Measurements from ENCODE around the gene PCID2. TPM values are rescaled to one million over a fixed set of nuclear protein-coding genes. Genes with fewer than 3 reads are reported as not detected.

The PCID2 gene
- total RNA-seq, 1 donor from 2014 or later, result 61.1 TPM

DNA sequence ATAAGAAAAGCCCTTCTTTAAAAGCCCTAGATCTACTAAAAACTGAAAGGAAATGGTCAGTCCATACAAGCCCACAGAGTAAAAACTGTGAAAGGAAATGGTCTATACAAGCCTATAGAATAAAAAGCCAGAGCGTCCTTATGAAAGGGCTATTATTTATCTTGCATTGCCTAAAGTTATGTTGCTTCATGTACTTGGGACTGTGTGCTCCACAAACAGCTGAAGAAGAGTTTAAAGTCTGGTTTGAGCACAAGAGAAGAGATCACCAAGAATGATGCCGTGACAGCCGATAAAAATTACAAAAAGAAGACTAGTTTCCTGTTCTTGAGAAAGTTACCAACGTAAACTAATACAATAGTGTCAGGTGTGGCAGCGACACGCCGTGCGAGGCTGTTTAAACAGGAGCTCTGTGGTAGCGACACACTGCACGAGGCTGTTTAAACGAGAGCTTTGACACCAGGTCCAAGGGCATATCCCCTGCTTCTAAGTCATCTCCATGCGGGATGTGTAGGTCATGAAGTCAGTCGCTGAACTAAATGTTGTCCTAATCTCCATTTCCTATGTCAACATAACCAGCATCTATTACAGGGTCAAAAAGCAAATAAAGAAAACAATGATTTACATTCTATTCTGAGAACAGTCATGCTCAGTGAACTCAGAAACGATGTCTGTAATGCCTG is 24.9 kb downstream of the PCID2 start:
- Histone ChIP-seq H3K27me3 (ENCODE audit: control insufficient read depth, insufficient read depth, low read length) (no peaks in the 10 kb centered on the region), H3K4me3 (ENCODE audit: low read depth, low read length) (no peak overlapping the region), H3K36me3 (ENCODE audit: control insufficient read depth, insufficient read depth, low read length) (peaks cover 34% of the 10 kb centered on the region)
- FAIRE-seq (no peak), DNase-seq (ENCODE audit: low read depth) (no peak)
- TF ChIP-seq, protein P1, sequence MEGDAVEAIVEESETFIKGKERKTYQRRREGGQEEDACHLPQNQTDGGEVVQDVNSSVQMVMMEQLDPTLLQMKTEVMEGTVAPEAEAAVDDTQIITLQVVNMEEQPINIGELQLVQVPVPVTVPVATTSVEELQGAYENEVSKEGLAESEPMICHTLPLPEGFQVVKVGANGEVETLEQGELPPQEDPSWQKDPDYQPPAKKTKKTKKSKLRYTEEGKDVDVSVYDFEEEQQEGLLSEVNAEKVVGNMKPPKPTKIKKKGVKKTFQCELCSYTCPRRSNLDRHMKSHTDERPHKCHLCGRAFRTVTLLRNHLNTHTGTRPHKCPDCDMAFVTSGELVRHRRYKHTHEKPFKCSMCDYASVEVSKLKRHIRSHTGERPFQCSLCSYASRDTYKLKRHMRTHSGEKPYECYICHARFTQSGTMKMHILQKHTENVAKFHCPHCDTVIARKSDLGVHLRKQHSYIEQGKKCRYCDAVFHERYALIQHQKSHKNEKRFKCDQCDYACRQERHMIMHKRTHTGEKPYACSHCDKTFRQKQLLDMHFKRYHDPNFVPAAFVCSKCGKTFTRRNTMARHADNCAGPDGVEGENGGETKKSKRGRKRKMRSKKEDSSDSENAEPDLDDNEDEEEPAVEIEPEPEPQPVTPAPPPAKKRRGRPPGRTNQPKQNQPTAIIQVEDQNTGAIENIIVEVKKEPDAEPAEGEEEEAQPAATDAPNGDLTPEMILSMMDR (IDR thresholded peaks at IDR 0.05; ENCODE audit: insufficient read depth, low read length, severe bottlenecking), result no peak

DNA sequence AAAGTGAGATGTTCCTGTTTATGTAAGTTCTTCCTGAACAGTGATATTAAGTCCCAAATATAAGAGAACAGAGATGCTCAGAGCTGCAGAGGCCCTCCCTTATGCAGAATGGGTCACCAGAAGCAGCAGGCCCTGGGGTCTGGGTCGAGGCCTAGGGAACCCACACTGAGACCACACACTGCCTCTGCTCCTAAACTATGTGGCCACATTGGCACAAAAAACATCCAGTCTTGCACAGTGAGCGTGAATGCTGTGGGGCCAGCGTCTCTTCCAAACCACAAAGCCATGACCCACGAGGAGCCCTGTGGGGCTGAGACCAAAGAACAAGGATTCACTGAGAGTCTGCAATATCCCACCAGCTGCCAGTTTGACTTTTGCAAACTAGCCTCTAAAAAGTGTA is 26.4 kb downstream of the PCID2 start:
- peaks cover 33% of the 10 kb centered on the region for H3K36me3 ChIP-seq (ENCODE audit: control insufficient read depth, insufficient read depth, low read length)
- no peak for FAIRE-seq

DNA sequence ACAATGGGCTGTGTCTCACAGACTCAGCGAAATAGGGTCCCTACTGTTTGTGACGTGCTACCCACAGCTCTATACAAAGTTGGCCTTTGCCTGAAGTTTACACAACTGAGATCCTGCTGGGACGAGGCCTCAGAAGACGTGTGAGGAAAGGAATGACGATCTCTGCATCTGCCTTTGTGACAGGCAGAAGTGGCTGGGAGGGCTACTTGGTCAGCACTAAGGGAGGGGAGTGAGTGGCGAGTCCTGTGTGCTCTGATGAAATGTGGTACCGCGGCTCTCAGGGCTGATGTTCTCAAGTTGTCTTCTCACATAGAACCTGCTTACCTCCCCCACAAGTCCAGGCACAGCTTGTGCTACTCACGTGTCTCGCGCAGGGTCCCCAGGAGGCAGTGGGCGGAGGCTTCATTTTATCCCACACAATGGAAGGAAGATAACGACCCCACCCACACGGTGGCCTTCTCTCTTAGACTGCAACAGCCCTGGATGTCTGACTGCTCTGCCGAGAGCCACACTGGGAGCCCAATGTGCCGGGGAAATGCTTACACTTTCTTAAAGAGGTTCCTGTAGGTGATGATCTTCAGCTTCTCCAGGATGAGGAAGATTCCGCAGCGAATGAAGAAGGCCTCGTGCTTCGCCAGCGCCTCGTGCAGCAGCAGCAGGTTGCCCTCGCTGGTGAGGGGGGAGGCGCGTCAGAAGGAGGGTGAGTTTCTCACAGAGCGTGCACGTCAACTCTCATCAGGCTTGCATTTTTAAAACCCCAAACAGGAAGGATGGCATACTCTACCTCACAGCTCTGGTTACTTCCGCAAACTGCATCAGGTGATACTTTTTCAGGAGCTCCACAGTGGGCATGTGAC is 28.9 kb downstream of the PCID2 start:
- H3K27me3 ChIP-seq (ENCODE audit: control insufficient read depth, insufficient read depth, low read length), result no peaks in the 10 kb centered on the region
- FAIRE-seq (peak; percentile 28), DNase-seq (ENCODE audit: low read depth) (no peak)
- H3K4me3 ChIP-seq (ENCODE audit: low read depth, low read length), result no peak overlapping the region
- H3K36me3 ChIP-seq (ENCODE audit: control insufficient read depth, insufficient read depth, low read length), result peaks cover 36% of the 10 kb centered on the region
- TF ChIP-seq, protein P1 (IDR thresholded peaks at IDR 0.05; ENCODE audit: insufficient read depth, low read length, severe bottlenecking), result no peak

More for the DNA sequence above, 26.4 kb downstream of the PCID2 start:
- Histone ChIP-seq H3K27me3 (ENCODE audit: control insufficient read depth, insufficient read depth, low read length) (no peaks in the 10 kb centered on the region), H3K4me3 (ENCODE audit: low read depth, low read length) (no peak overlapping the region)
- TF ChIP-seq, protein P1 (IDR thresholded peaks at IDR 0.05; ENCODE audit: insufficient read depth, low read length, severe bottlenecking), result no peak
- DNase-seq (ENCODE audit: low read depth), result no peak

DNA sequence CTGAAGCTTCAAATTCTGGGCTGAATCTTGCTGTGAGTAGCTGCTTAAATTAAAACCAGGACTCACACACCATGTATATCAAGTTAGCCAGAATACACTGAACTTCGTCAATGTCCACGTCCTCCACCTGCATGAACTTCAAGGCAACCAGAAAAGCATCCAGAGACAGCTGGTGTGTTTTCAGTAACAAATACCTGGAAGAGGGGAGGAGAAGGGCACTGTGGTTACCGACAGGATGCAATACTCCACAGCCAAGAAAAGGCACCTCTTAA is 29.6 kb downstream of the PCID2 start:
- H3K4me3 ChIP-seq (ENCODE audit: low read depth, low read length), result no peak overlapping the region
- no peak for FAIRE-seq
- TF ChIP-seq, protein P1 (IDR thresholded peaks at IDR 0.05; ENCODE audit: insufficient read depth, low read length, severe bottlenecking), result no peak
- no peak for DNase-seq (ENCODE audit: low read depth)
- peaks cover 34% of the 10 kb centered on the region for H3K36me3 ChIP-seq (ENCODE audit: control insufficient read depth, insufficient read depth, low read length)
- no peaks in the 10 kb centered on the region for H3K27me3 ChIP-seq (ENCODE audit: control insufficient read depth, insufficient read depth, low read length)

DNA sequence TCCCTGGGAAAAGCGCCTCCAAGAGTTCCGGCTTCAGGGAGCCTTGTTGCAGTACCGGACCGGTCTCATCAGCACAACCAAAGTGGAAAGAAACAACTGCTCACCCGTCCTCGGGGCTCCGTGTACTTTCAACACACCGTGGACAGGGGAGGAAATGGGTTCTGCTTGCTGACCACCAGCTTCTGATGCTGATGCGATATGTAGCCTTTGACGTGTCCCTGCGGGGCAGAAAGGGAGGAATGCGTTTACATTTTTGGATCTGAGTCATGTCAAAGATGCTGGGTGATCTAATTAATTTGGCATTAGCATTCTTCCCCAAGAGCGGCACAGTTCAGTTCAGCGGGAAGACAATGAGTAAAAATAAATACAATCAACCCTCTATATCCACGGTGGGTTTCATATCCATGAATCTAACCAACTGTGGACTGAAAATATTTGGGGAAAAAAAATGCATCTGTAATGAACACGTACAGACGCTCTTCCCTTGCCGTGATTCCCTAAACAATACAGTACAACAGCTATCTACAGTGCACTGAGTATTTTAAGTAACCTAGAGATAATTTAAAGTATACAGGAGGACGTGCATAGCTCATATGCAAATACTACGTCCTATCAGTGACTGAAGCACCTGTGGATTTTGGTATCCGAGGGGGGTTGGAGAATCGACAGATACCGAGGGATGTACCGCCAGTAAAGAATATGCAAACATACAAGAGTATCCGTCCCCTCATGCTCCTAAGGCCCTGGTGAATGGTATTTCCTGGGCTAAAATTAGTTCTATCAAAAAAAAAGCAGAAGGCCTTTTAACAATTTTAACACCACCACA is 30.2 kb downstream of the PCID2 start:
- peaks cover 30% of the 10 kb centered on the region for H3K36me3 ChIP-seq (ENCODE audit: control insufficient read depth, insufficient read depth, low read length)
- H3K4me3 ChIP-seq (ENCODE audit: low read depth, low read length), result no peak overlapping the region
- H3K27me3 ChIP-seq (ENCODE audit: control insufficient read depth, insufficient read depth, low read length), result no peaks in the 10 kb centered on the region
- DNase-seq (ENCODE audit: low read depth) (peak; percentile 49), FAIRE-seq (no peak)
- TF ChIP-seq, protein P1 (IDR thresholded peaks at IDR 0.05; ENCODE audit: insufficient read depth, low read length, severe bottlenecking), result no peak

All from bronchial epithelial cell (primary cell).